Esophagus muscularis mucosa (tissue), 4 donors: ENCODE results near the gene SPEG. TPM values are rescaled to one million over a fixed set of nuclear protein-coding genes. Genes with fewer than 3 reads are reported as not detected.
A peak's percentile ranks its signal among the peaks of the same experiment; 100 is the strongest.

ENCODE experiments used
- DNase-seq: peaks from one replicate; pipeline ENCODE4 v3.0.0-alpha.2; 2017; ENCODE audit errors: extremely low spot score
- H3K27ac ChIP-seq, 4 donors: fragments of 200-600 bp; sonication (generic); replicated peaks in 1 of 4; 1 replicate in 3 of 4; 2 replicates in 1 of 4; pipeline ENCODE4 v1.5.1; 2016 to 2019; ENCODE audit warnings: mild to moderate bottlenecking in 1 of 4
- H3K27me3 ChIP-seq, 4 donors: fragments of 200-600 bp; sonication (generic); one replicate each; pipeline versions ENCODE4 v1.5.1 to v1.6.0; 2016 to 2019
- H3K36me3 ChIP-seq, 4 donors: fragments of 200-600 bp; sonication (generic); one replicate each; pipeline ENCODE4 v1.5.1; 2016 to 2019
- H3K4me1 ChIP-seq, 4 donors: fragments of 200-600 bp; sonication (generic); one replicate each; pipeline ENCODE4 v1.5.1; 2016 to 2019
- H3K4me3 ChIP-seq, 4 donors: fragments of 200-600 bp; sonication (generic); 1 replicate in 2 of 4; 2 replicates in 2 of 4; pipeline ENCODE4 v1.5.1; 2016 to 2019; ENCODE audit warnings: mild to moderate bottlenecking in 4 of 4, moderate library complexity in 1 of 4
- H3K9me3 ChIP-seq, 4 donors: fragments of 200-600 bp; sonication (generic); 1 replicate in 3 of 4; 2 replicates in 1 of 4; pipeline ENCODE4 v1.5.1; 2016 to 2019
- CTCF ChIP-seq, 3 experiments: fragments of 200-600 bp in 2 of 3; fragments of 450-650 bp in 1 of 3; sonication (generic) in 2 of 3; IDR thresholded peaks; one replicate each; pipeline ENCODE4 v1.5.1; 2017 to 2019; ENCODE audit warnings: antibody characterized with exemption in 3 of 3, mild to moderate bottlenecking in 2 of 3, moderate library complexity in 1 of 3
- EP300 ChIP-seq: sonication (generic); formaldehyde crosslinking; IDR thresholded peaks from one replicate; pipeline ENCODE4 v1.6.1; 2017; ENCODE audit warnings: antibody characterized with exemption
- POLR2A ChIP-seq: fragments of 450-650 bp; IDR thresholded peaks from one replicate; pipeline ENCODE4 v1.6.1; 2017; ENCODE audit warnings: antibody characterized with exemption, moderate library complexity, mild to moderate bottlenecking, low read depth
- POLR2AphosphoS5 ChIP-seq, 2 donors: sonication (generic); formaldehyde crosslinking; IDR thresholded peaks; one replicate each; pipeline ENCODE4 v1.6.1; 2017; ENCODE audit warnings: antibody characterized with exemption in 2 of 2
- WGBS: methylation state at CpG from one replicate; pipeline ENCODE4 v1.1.5; 2018; 5-methylcytosine and 5-hydroxymethylcytosine counted together
- intact Hi-C: fragments of 100-400 bp; cut with DNase I; formaldehyde crosslinking; loops from one replicate; pipeline ENCODE4 v1.15.1; 2023
- total RNA-seq, 4 donors: library from RNA; depleted of rRNA; stranded (reverse); fragments of >200 nt; gene quantifications; one replicate each; pipeline versions ENCODE4 v1.1.0 to v1.2.1, GENCODE V29; 2016

SPEG gene
- total RNA-seq, 4 donors from 2014 or later: 115 to 251 (median 180) TPM

- peak overlapping the region; percentile 94 to 99 (median 96) for H3K27ac ChIP-seq
- H3K27me3 ChIP-seq: peaks cover 0 to 8% (median 0%) of the 10 kb centered on the region in 4 donors
These were observed 4.6 kb upstream of the SPEG start for GRCh38 chr2:219429958-219430606.

GRCh38 chr2:219430633-219431615 lies 3.7 kb upstream of the SPEG start:
- TF ChIP-seq EP300: no peak
- peak; percentile 63 to 90 for TF ChIP-seq POLR2AphosphoS5 (IDR thresholded peaks at IDR 0.05)
- TF ChIP-seq POLR2A: no peak
- TF ChIP-seq CTCF (IDR thresholded peaks at IDR 0.05): peak; percentile 27 to 61 (median 36)
- peaks cover 0 to 17% (median 0%) of the 10 kb centered on the region in 4 donors for H3K27me3 ChIP-seq
- DNase-seq: no peak
- no peak overlapping the region for H3K4me3 ChIP-seq
- H3K4me1 ChIP-seq: peaks cover 17 to 52% (median 45%) of the 10 kb centered on the region in 4 donors
- intact Hi-C loops: no loop called here
- H3K9me3 ChIP-seq: no peaks in the 10 kb centered on the region
- peak overlapping the region; percentile 94 to 99 (median 96) for H3K27ac ChIP-seq
- H3K36me3 ChIP-seq: peaks cover 0 to 10% (median 7%) of the 10 kb centered on the region in 4 donors
- 30% methylated on average over 9 of the region's 9 CpGs for WGBS

More at GRCh38 chr2:219429958-219430606, 4.6 kb upstream of the SPEG start:
- H3K4me1 ChIP-seq: peaks cover 9 to 52% (median 44%) of the 10 kb centered on the region in 4 donors
- no peaks in the 10 kb centered on the region for H3K9me3 ChIP-seq
- intact Hi-C loops: no loop called here
- WGBS: 80% methylated on average over 7 of the region's 7 CpGs
- DNase-seq: no peak
- TF ChIP-seq EP300 (no peak), POLR2AphosphoS5 (IDR thresholded peaks at IDR 0.05) (peak; percentile 39 to 94), CTCF (IDR thresholded peaks at IDR 0.05) (no peak)
- H3K4me3 ChIP-seq: no peak overlapping the region
- H3K36me3 ChIP-seq: peaks cover 0 to 19% (median 16%) of the 10 kb centered on the region in 4 donors

GRCh38 chr2:219433666-219434467 lies 776 bp upstream of the SPEG start:
- peak; percentile 48 for TF ChIP-seq POLR2A
- TF ChIP-seq CTCF (IDR thresholded peaks at IDR 0.05): peak; percentile 61 to 84 (median 75)
- TF ChIP-seq EP300: peak; percentile 96
- peak; percentile 79 to 97 for TF ChIP-seq POLR2AphosphoS5 (IDR thresholded peaks at IDR 0.05)
- 53% methylated on average over 15 of the region's 16 CpGs for WGBS
- H3K9me3 ChIP-seq: no peaks in the 10 kb centered on the region
- intact Hi-C loops: loop anchor here (1.0 kb wide), 1 partner anchor 26 kb away; no protein-coding TSS in a partner anchor
- H3K4me3 ChIP-seq: peak overlapping the region; percentile 53 to 63 (median 57)
- no peaks in the 10 kb centered on the region for H3K36me3 ChIP-seq
- H3K4me1 ChIP-seq: peaks cover 23 to 76% (median 69%) of the 10 kb centered on the region in 4 donors
- H3K27ac ChIP-seq: peak overlapping the region; percentile 94 to 99 (median 96)
- no peak for DNase-seq
- H3K27me3 ChIP-seq: peaks cover 0 to 24% (median 0%) of the 10 kb centered on the region in 4 donors

- Histone ChIP-seq H3K27ac (peak overlapping the region; percentile 94 to 99 (median 96)), H3K9me3 (no peaks in the 10 kb centered on the region), H3K4me3 (peak overlapping the region; percentile 53 to 63 (median 57)), H3K36me3 (no peaks in the 10 kb centered on the region), H3K27me3 (peaks cover 0 to 24% (median 0%) of the 10 kb centered on the region in 4 donors), H3K4me1 (peaks cover 23 to 81% (median 74%) of the 10 kb centered on the region in 4 donors)
- WGBS: 14% methylated on average over 9 of the region's 9 CpGs
- TF ChIP-seq POLR2A (no peak), POLR2AphosphoS5 (IDR thresholded peaks at IDR 0.05) (no peak), EP300 (no peak), CTCF (IDR thresholded peaks at IDR 0.05) (no peak)
- no peak for DNase-seq
- intact Hi-C loops: no loop called here
These were observed 250 bp upstream of the SPEG start for GRCh38 chr2:219434468-219434717.
